Measurements from ENCODE around the gene POLD2.

GRCh38 chr7:44140341-44140740 lies 17.0 kb upstream of the POLD2 start:
- TF ChIP-seq, protein P1, sequence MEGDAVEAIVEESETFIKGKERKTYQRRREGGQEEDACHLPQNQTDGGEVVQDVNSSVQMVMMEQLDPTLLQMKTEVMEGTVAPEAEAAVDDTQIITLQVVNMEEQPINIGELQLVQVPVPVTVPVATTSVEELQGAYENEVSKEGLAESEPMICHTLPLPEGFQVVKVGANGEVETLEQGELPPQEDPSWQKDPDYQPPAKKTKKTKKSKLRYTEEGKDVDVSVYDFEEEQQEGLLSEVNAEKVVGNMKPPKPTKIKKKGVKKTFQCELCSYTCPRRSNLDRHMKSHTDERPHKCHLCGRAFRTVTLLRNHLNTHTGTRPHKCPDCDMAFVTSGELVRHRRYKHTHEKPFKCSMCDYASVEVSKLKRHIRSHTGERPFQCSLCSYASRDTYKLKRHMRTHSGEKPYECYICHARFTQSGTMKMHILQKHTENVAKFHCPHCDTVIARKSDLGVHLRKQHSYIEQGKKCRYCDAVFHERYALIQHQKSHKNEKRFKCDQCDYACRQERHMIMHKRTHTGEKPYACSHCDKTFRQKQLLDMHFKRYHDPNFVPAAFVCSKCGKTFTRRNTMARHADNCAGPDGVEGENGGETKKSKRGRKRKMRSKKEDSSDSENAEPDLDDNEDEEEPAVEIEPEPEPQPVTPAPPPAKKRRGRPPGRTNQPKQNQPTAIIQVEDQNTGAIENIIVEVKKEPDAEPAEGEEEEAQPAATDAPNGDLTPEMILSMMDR (conservative IDR thresholded peaks at IDR 0.05) = no peak
- TF ChIP-seq ZFX (IDR thresholded peaks at IDR 0.05) = no peak

Measured in C4-2B (cell line).